Measurements from ENCODE around the gene PTPRN2.
"Not testable (repeated sequence)": the region's sequence is repeated elsewhere in the genome, so short reads cannot be mapped to it uniquely, and the experiment has no call there.

The PTPRN2 gene

GRCh38 chr7:158244873-158245723 lies 342.5 kb downstream of the PTPRN2 start:
- no peak for DNase-seq

GRCh38 chr7:158244430-158244829 lies 343.2 kb downstream of the PTPRN2 start:
- no peak for DNase-seq

DNA sequence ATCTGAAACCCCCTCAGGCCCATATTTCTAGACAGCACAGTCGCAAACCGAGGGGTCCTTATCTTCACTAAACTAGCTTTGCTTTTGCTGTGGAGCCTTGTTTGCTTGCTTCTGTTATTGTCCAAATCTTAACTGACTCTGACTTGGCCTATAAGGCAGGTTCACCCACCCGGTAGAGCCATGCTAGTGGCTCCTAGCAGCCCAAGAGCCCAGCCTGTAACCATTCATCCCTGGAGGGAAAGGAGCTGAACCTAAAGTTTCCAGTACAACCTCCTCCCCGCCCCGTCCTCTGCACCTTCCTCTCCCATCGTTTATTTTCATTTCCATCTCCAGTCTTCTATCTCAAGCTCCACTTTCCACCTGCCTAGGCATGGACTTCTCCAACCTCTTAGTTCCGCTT lies 345.7 kb downstream of the PTPRN2 start:
- no peak for DNase-seq

DNA sequence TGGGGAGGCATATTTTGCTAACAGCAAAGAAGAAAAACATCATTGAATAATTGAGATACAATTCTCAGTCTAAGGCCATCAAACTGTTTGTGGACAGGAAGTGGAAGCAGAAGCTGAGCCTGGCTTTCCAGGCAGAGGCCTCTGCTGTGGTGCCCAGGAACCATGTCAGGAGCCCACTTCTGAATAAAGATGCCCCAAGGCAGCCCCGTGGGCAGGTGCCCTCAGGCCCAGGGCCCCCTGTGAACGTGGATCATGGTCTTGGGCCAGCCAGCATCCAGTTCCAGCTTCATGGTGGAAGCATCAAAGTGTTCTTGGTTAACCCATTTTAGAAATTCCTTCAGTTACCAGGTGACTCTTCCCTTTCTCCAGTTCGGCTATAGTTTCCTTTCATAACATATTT lies 346.8 kb downstream of the PTPRN2 start:
- no peak for DNase-seq

GRCh38 chr7:158239290-158239981 lies 348.2 kb downstream of the PTPRN2 start:
- peak; percentile 28 for DNase-seq

DNA sequence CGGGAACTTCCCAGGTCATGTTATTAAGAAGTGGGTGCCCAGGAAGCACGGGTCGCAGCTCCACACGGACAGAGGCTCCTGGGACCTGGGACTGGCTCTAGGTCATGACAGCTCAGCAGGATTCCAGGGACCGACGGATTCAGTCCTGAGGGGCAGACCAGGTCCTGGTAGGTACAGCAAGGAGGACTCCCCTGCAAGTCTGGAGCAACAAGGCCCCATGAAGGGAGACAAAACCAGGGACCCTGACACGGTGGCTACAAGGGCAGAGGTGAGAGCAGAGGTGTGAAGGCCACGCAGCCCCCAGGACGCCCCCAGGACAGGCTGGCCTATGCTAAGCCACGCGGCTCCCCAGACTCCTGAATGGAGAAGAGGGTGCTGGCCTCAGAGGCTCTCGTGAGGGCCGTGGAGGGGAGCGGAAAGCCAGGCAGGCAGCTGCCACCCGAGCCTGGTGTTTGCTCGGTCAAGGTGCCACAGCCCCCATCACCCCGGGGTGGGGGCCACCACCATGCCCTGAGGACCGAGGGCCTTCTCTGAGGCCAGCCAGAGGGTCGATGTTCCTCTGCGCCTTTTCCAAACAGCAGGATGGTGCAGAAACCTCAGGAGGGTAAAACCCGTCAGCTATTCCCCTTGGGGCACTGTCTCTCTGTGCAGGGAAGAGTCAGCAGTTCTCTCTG lies 348.9 kb downstream of the PTPRN2 start:
- no peak for DNase-seq

DNA sequence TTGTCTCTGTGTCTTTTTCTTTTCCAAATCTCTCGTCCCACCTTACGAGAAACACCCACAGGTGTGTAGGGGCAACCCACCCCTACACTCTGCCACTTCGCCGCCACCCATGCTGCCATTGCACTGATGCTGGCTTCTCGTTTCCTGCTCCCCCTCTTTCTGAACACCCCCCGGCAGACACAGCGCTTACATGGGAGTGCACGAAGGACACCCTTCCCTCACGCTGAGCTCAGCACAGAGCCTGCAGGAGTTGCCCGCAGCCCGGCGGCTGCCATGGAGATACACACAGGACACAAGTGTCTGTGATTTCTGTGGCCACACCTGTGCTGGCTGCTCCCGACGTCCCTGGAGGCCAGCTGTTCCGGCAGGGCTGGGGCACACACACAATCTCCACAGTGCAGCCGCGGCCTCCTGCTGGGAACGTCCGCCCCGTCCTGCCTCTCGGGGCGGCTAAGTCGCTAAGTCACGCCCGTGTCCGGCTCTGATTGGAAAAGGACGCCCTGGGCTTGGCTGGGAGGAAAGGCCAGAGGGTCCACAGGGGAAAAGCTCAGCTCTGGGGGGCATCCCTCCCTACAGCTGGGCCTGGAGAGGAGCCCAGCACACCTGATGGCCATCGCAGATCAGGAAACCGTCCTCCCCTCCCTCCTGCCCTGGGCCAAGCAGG lies 349.8 kb downstream of the PTPRN2 start:
- DNase-seq: no peak

DNA sequence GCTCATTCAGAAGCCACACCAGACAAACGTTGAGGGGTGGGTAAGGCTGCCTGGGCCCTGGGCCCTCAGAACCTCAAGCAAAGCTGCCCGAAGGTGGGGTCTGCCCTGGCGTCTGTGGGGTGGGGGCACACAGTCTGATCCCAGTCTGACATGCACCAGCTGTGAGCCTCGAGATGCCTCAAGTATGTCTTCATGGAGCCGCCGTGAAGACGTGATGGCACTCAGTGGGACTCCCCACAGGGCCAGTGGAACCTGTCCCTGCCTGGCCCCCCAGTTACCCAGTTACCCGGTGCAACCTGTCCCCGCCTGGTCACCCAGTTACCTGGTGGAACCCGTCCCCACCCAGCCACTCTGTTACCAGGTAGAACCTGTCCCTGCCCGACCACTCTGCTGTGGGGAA lies 351.2 kb downstream of the PTPRN2 start:
- no peak for DNase-seq

- DNase-seq: no peak
These were observed 351.8 kb downstream of the PTPRN2 start for GRCh38 chr7:158235862-158236261.

GRCh38 chr7:158229945-158230344 lies 357.7 kb downstream of the PTPRN2 start:
- DNase-seq: no peak

DNA sequence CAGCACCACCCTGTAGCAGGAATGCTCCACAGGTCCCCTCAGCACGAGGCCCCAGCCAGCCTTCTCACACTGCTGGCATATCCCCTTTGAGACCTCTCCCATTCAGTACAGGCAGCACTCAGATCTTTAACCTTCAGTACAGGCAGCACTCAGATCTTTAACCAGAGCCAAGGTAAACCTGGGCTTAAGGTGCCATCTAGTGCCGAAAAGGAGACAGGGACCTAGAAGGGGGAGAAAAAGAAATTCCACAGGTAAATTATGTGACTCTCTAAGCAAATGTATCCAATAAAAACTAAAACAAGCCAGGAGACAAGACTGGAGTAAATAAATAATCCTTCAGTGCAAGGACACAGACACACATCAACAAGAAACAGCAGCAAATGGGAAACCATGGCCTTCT lies 358.6 kb downstream of the PTPRN2 start:
- no peak for DNase-seq

GRCh38 chr7:158228131-158228530 lies 359.5 kb downstream of the PTPRN2 start:
- DNase-seq: no peak

DNA sequence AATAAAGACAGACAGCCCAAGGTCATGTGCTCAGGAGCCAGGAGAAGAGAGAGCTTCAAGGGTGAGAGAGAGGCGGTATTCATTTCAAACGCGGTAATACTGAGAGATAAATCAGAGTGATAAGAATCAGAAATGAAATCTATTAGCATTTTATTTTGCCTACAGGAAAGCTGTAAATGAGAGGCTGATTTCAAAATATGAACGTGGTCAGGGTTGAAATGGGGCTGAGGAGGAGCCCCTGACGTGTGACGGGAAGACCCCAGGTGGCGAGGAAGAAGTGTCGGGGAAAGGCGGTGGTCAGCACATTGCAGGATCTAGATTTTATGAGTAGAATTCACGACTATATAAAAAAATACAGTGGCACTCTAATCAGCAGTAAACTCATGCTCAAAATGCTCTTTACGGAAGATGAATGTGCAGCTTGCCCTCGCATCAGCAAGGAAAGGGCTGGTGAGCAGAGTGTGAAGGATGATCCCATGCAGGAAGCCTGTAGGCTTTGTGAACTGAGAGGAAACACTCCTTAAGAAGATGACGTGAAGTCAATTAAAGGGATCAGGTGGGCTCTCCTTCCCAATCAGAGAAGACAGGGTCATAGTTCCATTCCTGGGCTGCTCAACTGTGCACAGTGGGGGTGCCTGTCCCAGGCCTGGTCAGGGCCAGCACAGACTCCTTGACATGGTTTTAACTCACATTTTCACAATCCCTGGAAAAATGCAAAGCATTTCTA lies 360.2 kb downstream of the PTPRN2 start:
- DNase-seq: no peak

GRCh38 chr7:158216198-158216597 lies 371.4 kb downstream of the PTPRN2 start:
- DNase-seq: no peak

- DNase-seq: no peak
These were observed 378.2 kb downstream of the PTPRN2 start for GRCh38 chr7:158209435-158209834.

DNA sequence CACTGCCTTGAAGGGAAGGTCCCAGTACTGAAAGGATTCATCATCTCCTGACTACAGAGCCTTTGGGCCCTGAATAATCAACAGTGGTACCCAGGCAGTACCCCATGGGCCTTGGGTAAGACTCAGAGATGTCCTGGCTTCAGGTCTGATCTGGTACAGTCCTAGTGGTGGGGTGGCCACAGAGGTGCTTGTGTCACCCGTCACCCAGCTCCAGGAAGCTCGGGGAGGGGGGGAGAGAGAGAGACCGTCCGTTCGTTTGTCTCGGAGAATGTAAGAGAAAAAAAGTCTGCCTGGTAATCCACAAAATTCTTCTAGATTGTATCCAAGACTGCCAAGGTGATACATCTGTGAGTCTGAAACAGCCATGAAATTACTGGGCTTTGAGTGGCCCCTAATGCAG lies 381.3 kb downstream of the PTPRN2 start:
- no peak for DNase-seq

GRCh38 chr7:158204453-158204852 lies 383.2 kb downstream of the PTPRN2 start:
- DNase-seq: no peak

DNA sequence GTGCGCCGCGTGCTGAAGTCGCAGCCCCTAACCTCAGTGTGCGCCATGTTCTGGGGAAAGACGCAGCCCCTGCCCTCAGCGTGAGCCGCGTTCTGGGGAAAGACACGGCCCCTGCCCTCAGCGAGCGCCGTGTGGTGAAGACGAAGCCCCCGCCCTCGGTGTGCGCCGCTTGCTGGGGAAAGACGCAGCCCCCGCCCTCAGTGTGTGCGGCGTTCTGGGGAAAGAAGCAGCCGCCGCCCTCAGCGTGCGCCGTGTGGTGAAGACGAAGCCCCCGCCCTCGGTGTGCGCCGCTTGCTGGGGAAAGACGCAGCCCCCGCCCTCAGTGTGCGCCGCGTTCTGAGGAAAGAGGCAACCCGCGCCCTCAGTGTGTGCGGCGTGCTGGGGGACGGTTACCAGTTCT lies 383.7 kb downstream of the PTPRN2 start:
- not testable (repeated sequence) for DNase-seq

DNA sequence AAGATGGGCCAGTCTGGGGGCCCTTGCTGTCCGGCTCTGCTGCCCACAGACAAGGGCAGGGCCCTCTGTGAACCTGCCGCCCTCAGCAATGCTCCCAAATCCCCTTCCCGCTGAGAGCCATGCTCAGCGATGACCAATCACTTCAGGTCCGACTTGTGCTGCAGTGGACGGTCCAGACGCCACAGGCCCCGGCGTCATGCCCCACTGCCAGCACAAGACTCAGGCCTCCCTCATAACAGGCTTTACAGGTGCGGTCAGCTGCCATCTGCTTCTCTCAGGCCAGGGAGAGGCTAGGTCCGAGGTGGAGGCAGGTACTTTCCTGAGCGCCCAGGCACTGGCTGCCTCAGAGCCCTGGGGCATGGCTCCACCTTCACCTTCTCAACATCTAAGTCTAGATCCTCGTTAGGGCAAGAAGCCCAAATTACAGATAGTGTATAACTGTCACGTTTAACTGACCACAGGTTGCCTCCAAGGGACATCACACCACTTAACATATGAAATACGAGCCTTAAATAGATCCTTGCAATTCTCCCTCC lies 393.2 kb downstream of the PTPRN2 start:
- DNase-seq: no peak

DNA sequence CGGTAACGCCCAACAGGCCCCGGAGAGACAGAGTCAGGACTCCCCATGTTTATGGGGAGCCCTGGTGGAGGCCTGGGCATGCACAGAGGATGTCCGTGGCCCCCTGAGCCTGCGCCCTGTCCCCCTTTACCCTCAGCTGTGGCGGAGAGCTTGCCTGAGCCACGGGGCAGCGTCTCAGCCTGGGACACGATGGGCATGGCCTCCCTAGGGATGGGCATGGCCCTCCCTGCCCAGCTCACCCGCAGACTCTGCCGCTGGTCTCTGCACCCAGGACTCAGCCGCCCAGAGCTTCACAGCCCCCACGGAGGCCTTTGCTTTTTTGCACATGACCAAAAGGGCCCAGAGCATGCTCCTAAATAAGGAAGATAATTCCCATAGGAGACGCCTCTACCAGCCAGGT lies 394.2 kb downstream of the PTPRN2 start:
- DNase-seq: no peak

DNA sequence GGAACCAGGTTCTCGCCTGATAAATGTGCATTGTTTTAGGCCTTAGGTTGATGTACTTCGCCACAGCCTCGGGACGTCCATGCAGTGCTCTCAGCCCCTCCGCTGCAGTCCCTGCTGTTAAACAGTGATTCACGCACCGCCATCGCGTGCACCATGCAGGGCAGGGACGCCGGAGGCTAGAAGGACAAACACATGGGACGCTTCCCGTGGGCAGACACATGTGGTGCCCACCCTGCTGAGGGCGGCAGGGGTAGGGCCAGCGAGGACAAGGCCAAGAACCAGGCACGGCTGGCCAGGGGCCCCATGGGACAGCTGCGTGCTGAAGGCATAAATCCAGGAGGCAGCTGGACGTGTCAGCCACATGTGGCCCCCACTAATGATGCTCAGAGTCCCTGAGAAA lies 394.7 kb downstream of the PTPRN2 start:
- no peak for DNase-seq

DNA sequence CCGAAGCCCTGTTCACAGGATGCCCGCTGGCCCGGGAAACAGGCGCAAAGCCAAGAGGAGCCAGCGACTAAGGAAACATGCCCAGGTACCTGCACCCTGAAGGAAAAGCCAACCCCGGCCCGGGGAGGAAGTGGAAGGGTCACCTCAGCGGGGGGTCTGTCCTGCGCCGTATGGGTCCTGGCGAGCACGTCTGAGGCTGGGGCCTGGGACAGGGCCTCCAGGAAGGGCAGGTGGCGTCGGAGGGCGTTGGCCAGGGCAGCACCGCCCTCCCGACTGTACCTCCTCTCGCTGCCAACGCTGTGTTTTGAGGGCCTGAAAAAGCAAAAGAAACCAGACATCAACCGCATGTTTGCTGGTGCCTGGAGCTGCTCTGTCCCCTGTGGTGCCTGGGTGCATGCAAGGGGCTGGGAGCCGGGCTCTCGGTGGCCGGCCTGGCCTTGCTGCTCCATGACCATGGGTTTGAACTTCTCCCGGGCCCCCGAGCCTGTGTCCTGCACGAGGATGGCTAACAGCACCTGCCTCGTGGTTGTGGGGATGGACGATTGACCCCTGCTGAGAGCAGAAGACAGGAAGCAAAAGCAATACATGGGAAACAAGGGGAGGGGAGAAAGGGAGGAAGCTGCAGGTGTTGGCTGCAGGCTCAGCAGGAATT lies 395.3 kb downstream of the PTPRN2 start:
- no peak for DNase-seq
